Activated CD4-positive, alpha-beta memory T cell treated with anti-CD3 and anti-CD28 coated beads for 36 hours (primary cell): ENCODE data around the gene ADRB1. TPM values are rescaled to one million over a fixed set of nuclear protein-coding genes. Genes with fewer than 3 reads are reported as not detected.
A peak's percentile ranks its signal among the peaks of the same experiment; 100 is the strongest.

ENCODE experiments used
- CTCF ChIA-PET: fragments of 350-600 bp; sonication (Branson Sonifier 250); formaldehyde crosslinking; loops from one replicate; lab custom pipeline; 2021; ENCODE audit warnings: antibody characterized with exemption, inconsistent platforms; lab: Charles Lee
- POLR2A ChIA-PET: fragments of 350-600 bp; sonication (Branson Sonifier 250); formaldehyde crosslinking; loops from one replicate; lab custom pipeline; 2021; ENCODE audit warnings: antibody characterized with exemption; lab: Charles Lee
- DNase-seq: peaks from one replicate; pipeline ENCODE4 v3.0.0-alpha.2; 2020
- H3K27ac Mint-ChIP-seq: one replicate; pipeline ENCODE4 v1.8.0; 2021; ENCODE audit warnings: mixed read lengths
- H3K27me3 Mint-ChIP-seq: one replicate; pipeline ENCODE4 v1.8.0; 2021; ENCODE audit warnings: mixed read lengths
- H3K36me3 Mint-ChIP-seq: one replicate; pipeline ENCODE4 v1.8.0; 2021; ENCODE audit warnings: mixed read lengths
- H3K4me1 Mint-ChIP-seq: one replicate; pipeline ENCODE4 v1.8.0; 2021; ENCODE audit warnings: low read depth, mixed read lengths
- H3K4me3 Mint-ChIP-seq: one replicate; pipeline ENCODE4 v1.8.0; 2021; ENCODE audit warnings: mild to moderate bottlenecking, mixed read lengths
- H3K9me3 Mint-ChIP-seq: one replicate; pipeline ENCODE4 v1.8.0; 2021; ENCODE audit warnings: mixed read lengths
- intact Hi-C: fragments of 100-400 bp; cut with micrococcal nuclease; formaldehyde crosslinking; loops from one replicate; pipeline ENCODE4 v1.15.1; 2023
- total RNA-seq, 2 experiments: library from RNA; stranded (reverse); gene quantifications; one replicate each; pipeline ENCODE4 v1.2.3, GENCODE V29; 2021

ADRB1 gene
- total RNA-seq, 2 experiments from 2014 or later = not detected

DNA sequence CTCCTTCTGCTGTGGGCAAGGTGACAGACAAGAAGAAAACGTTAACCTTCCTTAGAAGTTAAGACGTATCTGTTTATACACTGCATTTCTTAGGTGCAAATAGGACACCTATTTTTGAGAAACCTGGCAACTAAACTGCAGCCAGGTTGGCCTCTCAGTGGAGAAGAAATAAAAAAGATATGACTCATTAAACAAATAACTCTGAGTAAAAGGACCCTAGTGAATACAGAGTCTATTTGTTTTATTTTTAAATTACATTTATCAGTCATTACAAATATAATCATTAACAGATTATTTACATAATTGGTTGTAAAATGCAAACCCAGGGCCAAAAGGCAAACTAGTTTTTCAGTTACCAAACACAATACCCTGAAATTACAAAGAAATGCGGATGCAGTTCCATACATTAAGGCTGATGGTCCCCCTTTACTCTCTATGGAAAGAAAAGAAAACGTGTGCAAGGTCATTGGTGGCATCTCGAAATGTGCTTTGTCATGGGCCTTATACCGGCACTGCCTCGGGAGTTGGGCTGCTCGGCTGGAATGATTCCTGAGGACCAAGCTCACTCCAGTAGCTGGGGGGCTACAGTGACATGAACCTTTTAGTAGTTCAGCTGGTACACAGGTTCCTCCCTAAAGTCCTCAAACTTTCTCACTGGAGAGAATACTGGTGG lies 38.4 kb downstream of the ADRB1 start:
- no peaks in the 10 kb centered on the region for H3K4me1 Mint-ChIP-seq
- H3K4me3 Mint-ChIP-seq = no peak overlapping the region
- H3K27me3 Mint-ChIP-seq = no peaks in the 10 kb centered on the region
- no peak overlapping the region for H3K27ac Mint-ChIP-seq
- CTCF ChIA-PET = interaction anchor here (1.5 kb wide), 1 partner anchor 284 kb away, joined by 3 read pairs; no protein-coding TSS in a partner anchor
- H3K9me3 Mint-ChIP-seq = no peaks in the 10 kb centered on the region
- POLR2A ChIA-PET = interaction anchor here (0.7 kb wide), 1 partner anchor 174 kb away, joined by 3 read pairs; no protein-coding TSS in a partner anchor
- no peak for DNase-seq
- H3K36me3 Mint-ChIP-seq = no peaks in the 10 kb centered on the region
- intact Hi-C loops = loop anchor here (5.0 kb wide), 1 partner anchor 120 kb away; no protein-coding TSS in a partner anchor

DNA sequence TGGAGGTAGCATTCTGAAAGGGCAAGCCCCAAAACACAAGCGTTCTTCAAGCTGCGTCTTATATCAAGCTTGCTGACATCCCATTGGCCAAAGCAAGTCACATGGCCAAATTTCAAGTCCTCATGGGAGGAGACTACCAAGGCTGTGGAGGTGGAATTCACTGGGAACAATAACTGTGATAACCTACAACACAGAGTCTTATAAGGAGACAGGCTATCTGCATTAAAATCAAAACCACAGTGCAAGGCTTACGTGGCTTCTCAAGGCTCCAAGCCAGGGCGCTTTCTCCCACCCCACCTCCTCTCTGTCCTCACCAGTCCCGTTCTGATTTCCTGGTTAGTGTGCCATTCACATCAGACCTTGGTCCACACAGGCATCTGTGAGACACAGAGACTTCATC lies 39.4 kb downstream of the ADRB1 start:
- no peak overlapping the region for H3K27ac Mint-ChIP-seq
- H3K4me1 Mint-ChIP-seq = no peaks in the 10 kb centered on the region
- no peaks in the 10 kb centered on the region for H3K9me3 Mint-ChIP-seq
- ChIA-PET CTCF (no interaction called here), POLR2A (no interaction called here)
- DNase-seq = peak; percentile 31
- intact Hi-C loops = loop anchor here (5.0 kb wide), 1 partner anchor 121 kb away; no protein-coding TSS in a partner anchor
- H3K27me3 Mint-ChIP-seq = no peaks in the 10 kb centered on the region
- H3K36me3 Mint-ChIP-seq = no peaks in the 10 kb centered on the region
- no peak overlapping the region for H3K4me3 Mint-ChIP-seq

DNA sequence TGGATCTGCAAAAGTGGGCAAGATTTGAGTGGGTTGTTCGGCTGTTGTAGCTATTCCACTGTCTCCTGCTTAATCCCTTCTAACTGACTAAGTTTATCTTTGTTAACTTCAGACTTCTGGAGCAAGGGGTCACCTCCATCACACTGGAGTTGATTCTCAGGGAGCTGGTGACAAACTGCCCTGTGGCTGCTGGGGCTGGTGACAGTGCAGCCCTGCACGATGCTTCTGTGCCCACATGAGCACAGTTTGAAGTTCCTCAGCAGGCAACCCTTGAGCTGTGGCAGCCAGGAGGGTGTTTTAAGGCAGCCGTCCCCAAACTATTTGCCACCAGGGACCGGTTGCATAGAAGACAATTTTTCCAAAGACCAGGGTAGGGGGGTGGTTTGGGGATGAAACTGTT lies 40.5 kb downstream of the ADRB1 start:
- intact Hi-C loops = loop anchor here (1.0 to 5.0 kb wide), 3 partner anchors 122 to 403 kb away; no protein-coding TSS in a partner anchor
- Mint-ChIP-seq H3K27ac (no peak overlapping the region), H3K4me1 (no peaks in the 10 kb centered on the region), H3K36me3 (no peaks in the 10 kb centered on the region), H3K9me3 (no peaks in the 10 kb centered on the region), H3K27me3 (peaks cover 2% of the 10 kb centered on the region), H3K4me3 (no peak overlapping the region)
- ChIA-PET CTCF (interaction anchor here (0.8 to 1.0 kb wide), 3 partner anchors 220 to 380 kb away, joined by 3 to 4 read pairs (median 3); no protein-coding TSS in a partner anchor), POLR2A (no interaction called here)
- peak; percentile 44 for DNase-seq

DNA sequence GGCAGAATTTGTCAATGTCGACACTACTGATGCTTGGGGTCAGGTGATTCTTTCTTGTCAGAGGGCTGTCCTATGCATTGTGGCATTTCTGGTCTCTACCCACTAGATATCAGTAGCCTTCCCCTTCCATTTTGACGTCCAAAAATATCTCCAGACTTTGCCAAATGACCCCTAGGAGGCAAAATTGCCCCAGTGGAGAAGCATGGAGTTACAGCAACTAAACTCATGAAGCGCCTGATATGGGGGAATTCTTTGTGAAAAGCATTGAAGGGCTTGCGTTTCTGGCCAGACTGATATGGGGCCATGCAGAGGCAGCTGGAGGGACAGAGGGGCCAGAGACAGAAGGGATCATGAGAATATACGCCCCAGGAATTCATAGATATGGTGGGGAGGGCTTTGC lies 43.6 kb downstream of the ADRB1 start:
- POLR2A ChIA-PET = no interaction called here
- Mint-ChIP-seq H3K27me3 (peaks cover 2% of the 10 kb centered on the region), H3K4me3 (no peak overlapping the region), H3K36me3 (no peaks in the 10 kb centered on the region), H3K4me1 (no peaks in the 10 kb centered on the region), H3K27ac (no peak overlapping the region), H3K9me3 (no peaks in the 10 kb centered on the region)
- intact Hi-C loops = no loop called here
- CTCF ChIA-PET = no interaction called here
- DNase-seq = no peak

DNA sequence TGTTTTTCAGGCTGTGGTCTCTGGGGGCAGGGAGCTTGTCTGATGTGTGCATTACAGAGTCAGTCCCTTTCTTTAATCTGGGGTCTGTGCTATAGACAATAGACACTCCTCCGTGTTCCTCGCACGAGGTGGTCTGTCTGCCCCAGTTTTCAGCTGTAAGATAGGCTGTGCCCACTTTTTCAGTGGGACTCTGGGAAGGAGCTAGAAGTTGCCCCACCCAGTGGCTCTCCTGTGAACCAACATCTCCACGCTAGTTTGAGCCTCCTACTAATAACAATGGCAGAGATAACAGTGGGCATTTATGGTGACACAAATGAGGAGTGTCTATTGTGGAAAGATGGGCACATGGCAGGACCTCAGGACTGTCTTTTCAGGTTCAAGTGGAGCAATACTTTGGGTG lies 44.0 kb downstream of the ADRB1 start:
- CTCF ChIA-PET = no interaction called here
- H3K27me3 Mint-ChIP-seq = peaks cover 2% of the 10 kb centered on the region
- DNase-seq = no peak
- no peaks in the 10 kb centered on the region for H3K36me3 Mint-ChIP-seq
- no peak overlapping the region for H3K4me3 Mint-ChIP-seq
- no peak overlapping the region for H3K27ac Mint-ChIP-seq
- H3K9me3 Mint-ChIP-seq = no peaks in the 10 kb centered on the region
- intact Hi-C loops = no loop called here
- no peaks in the 10 kb centered on the region for H3K4me1 Mint-ChIP-seq
- POLR2A ChIA-PET = no interaction called here

DNA sequence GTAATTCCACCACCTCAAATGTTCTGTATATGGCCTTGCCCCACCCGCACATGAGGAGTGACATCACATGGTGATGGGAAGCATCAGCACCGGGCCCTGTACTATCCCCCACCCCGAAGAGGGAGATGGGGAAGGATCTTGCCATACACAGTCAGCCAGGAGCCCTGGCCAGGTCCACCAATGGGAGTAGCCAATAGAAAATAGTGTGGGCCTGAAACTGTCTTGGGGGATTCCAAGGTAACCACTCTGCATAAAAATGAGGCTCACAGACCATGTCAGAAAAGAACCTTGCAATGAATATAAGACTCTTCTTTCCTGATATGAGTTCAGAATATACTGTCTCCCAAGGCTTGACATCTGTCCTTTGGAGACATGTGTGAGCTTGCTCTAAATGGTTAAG lies 51.1 kb downstream of the ADRB1 start:
- H3K36me3 Mint-ChIP-seq = no peaks in the 10 kb centered on the region
- H3K4me1 Mint-ChIP-seq = peaks cover 15% of the 10 kb centered on the region
- no peak overlapping the region for H3K4me3 Mint-ChIP-seq
- H3K27ac Mint-ChIP-seq = no peak overlapping the region
- H3K9me3 Mint-ChIP-seq = peaks cover 5% of the 10 kb centered on the region
- DNase-seq = no peak
- peaks cover 3% of the 10 kb centered on the region for H3K27me3 Mint-ChIP-seq
- intact Hi-C loops = no loop called here
- ChIA-PET CTCF (no interaction called here), POLR2A (no interaction called here)

DNA sequence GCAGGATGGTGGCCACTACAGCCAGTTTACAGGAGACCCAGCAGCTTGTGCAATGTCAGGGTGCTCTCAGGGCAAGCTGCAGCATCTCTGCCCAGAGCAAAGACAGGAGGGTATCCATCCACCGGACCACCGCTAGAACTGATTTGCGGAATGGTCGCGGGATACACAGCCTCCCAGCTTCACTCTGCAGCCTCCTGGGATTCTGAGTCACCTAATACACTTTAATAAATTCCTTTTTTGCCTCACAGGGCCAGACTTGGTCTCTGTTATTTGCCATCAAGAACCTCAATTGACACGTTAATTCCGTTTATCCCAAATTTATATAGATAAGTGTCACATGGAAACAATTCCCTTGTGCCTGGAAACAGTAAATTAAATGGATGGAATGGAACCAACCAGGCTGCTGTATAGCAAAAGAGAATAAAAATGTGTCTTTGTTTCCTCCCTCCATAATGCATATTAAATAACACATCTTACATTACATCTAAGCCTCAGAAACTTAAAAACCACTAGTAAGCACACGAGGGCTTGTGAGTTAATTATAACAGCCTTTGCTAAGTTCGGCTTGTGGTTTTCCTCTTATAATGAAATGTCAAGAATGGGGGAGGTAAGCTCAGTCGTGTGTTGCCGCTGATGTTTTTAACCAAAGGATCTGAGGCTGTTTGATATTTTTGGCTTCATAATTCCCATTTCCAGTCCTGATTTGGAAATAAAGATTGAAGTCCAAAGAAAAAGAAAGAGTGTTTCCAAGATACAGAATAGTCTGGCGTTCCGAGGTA lies 52.1 kb downstream of the ADRB1 start:
- Mint-ChIP-seq H3K27ac (no peak overlapping the region), H3K9me3 (peaks cover 5% of the 10 kb centered on the region), H3K36me3 (no peaks in the 10 kb centered on the region), H3K4me3 (no peak overlapping the region), H3K27me3 (peaks cover 13% of the 10 kb centered on the region), H3K4me1 (peaks cover 25% of the 10 kb centered on the region)
- ChIA-PET CTCF (interaction anchor here (0.7 kb wide), 1 partner anchor 390 kb away, joined by 3 read pairs; no protein-coding TSS in a partner anchor), POLR2A (no interaction called here)
- DNase-seq = no peak
- intact Hi-C loops = no loop called here

Other genes starting within 250 kb of the ADRB1 start
- 10 to 100 TPM; 13.8 to 16.6 TPM for gene DCLRE1A, start 189.8 kb upstream of the ADRB1 start, total RNA-seq
- 10 to 100 TPM; 21.8 to 23.7 TPM for gene NHLRC2, start 189.2 kb upstream of the ADRB1 start, total RNA-seq
- 10 to 100 TPM; 12.6 to 13.8 TPM for gene CCDC186, start 130.3 kb downstream of the ADRB1 start, total RNA-seq
- under 1 TPM; 0.76 to 0.90 TPM for gene TDRD1, start 135.5 kb downstream of the ADRB1 start, total RNA-seq
- gene VWA2, start 195.4 kb downstream of the ADRB1 start, total RNA-seq = under 1 TPM in 1 of 2 experiments, not detected in 1; 0.07 TPM